Small intestine (tissue), 7 donors: ENCODE data around the gene TOR1A. TPM values are rescaled to one million over a fixed set of nuclear protein-coding genes. Genes with fewer than 3 reads are reported as not detected.
"Not testable (repeated sequence)": the region's sequence is repeated elsewhere in the genome, so short reads cannot be mapped to it uniquely, and the experiment has no call there.

ENCODE experiments used
- DNase-seq, 2 donors: peaks; one replicate each; pipeline versions ENCODE4 v3.0.0 to v3.0.0-alpha.2; 2013
- FAIRE-seq: peaks from 2 replicates; lab custom pipeline; 2012; peaks lifted over from hg19 to GRCh38; lab: Jason Lieb, UNC
- H3K27ac ChIP-seq, 3 donors: one replicate each; pipeline ENCODE4 v1.5.1; 2013; ENCODE audit warnings: low read length in 2 of 3, mild to moderate bottlenecking in 2 of 3, control low read depth in 1 of 3, inconsistent platforms in 1 of 3, low read depth in 1 of 3, moderate library complexity in 1 of 3
- H3K27me3 ChIP-seq, 3 donors: one replicate each; pipeline ENCODE4 v1.6.1; 2013; ENCODE audit warnings: low read length in 3 of 3, inconsistent platforms in 1 of 3; ENCODE audit not compliant: control insufficient read depth in 3 of 3, insufficient read depth in 3 of 3
- H3K36me3 ChIP-seq, 3 donors: one replicate each; pipeline ENCODE4 v1.6.1; 2013; ENCODE audit warnings: low read length in 3 of 3, inconsistent platforms in 1 of 3, low read depth in 1 of 3, mild to moderate bottlenecking in 1 of 3, moderate library complexity in 1 of 3; ENCODE audit not compliant: control insufficient read depth in 3 of 3, insufficient read depth in 2 of 3
- H3K4me1 ChIP-seq, 3 donors: one replicate each; pipeline ENCODE4 v1.6.1; 2013; ENCODE audit warnings: low read length in 2 of 3, inconsistent platforms in 1 of 3, low read depth in 1 of 3, mild to moderate bottlenecking in 1 of 3, moderate library complexity in 1 of 3; ENCODE audit not compliant: control insufficient read depth in 3 of 3, insufficient read depth in 2 of 3
- H3K4me3 ChIP-seq, 3 donors: one replicate each; pipeline ENCODE4 v1.5.1; 2013; ENCODE audit warnings: low read length in 3 of 3, control low read depth in 1 of 3, inconsistent platforms in 1 of 3, low read depth in 1 of 3, mild to moderate bottlenecking in 1 of 3, moderate library complexity in 1 of 3
- H3K9me3 ChIP-seq, 2 donors: one replicate each; pipeline ENCODE4 v1.6.1; 2013; ENCODE audit warnings: low read depth in 1 of 2, low read length in 1 of 2; ENCODE audit not compliant: control insufficient read depth in 2 of 2, insufficient read depth in 1 of 2
- WGBS, 3 donors: extraction: QIAGEN DNeasy Blood & Tissue Kit; methylation state at CpG; one replicate each; pipeline ENCODE4 v1.1.7; 2013; 5-methylcytosine and 5-hydroxymethylcytosine counted together
- polyA plus RNA-seq, 4 donors: library from polyadenylated mRNA; stranded (reverse) in 3 of 4; unstranded in 1 of 4; fragments of 200-250 nt in 3 of 4; fragments of 120-200 nt in 1 of 4; gene quantifications; one replicate each; pipeline versions ENCODE4 v1.2.1 to v1.2.3, GENCODE V29; 2013
- donor health status: healthy with polysubstance abuse.
- donor health status: control.
- donor health status: control.
- donor health status: Bipolar disorder and iron deficiency.
- donor health status: healthy.

Gene TOR1A
- polyA plus RNA-seq, 4 donors: 16.3 to 31.2 (median 23.1) TPM

GRCh38 chr9:129786481-129786880 is 37.5 kb downstream of the TOR1A start:
- H3K9me3 ChIP-seq: no peaks in the 10 kb centered on the region
- H3K4me1 ChIP-seq: no peaks in the 10 kb centered on the region
- H3K27ac ChIP-seq: no peak overlapping the region
- peaks cover 0 to 4% (median 2%) of the 10 kb centered on the region in 3 donors for H3K27me3 ChIP-seq
- FAIRE-seq (no peak), DNase-seq (no peak)
- 43 to 69% (median 54%) methylated on average over 10 of the region's 10 CpGs for WGBS, 3 donors
- no peaks in the 10 kb centered on the region for H3K36me3 ChIP-seq
- no peak overlapping the region for H3K4me3 ChIP-seq

GRCh38 chr9:129785866-129786265 is 38.1 kb downstream of the TOR1A start:
- WGBS, 3 donors: 88 to 100% (median 91%) methylated on average over 1 of the region's 1 CpG
- Histone ChIP-seq H3K4me3 (no peak overlapping the region), H3K9me3 (no peaks in the 10 kb centered on the region), H3K4me1 (no peaks in the 10 kb centered on the region), H3K27ac (no peak overlapping the region), H3K36me3 (no peaks in the 10 kb centered on the region), H3K27me3 (peaks cover 0 to 4% (median 2%) of the 10 kb centered on the region in 3 donors)
- DNase-seq (no peak), FAIRE-seq (no peak)

GRCh38 chr9:129784970-129785369 is 39.0 kb downstream of the TOR1A start:
- H3K27me3 ChIP-seq, FAIRE-seq, H3K9me3 ChIP-seq, H3K27ac ChIP-seq, H3K4me1 ChIP-seq, H3K36me3 ChIP-seq, H3K4me3 ChIP-seq, DNase-seq: not testable (repeated sequence)
- WGBS, 3 donors: 71 to 76% (median 72%) methylated on average over 11 of the region's 11 CpGs

GRCh38 chr9:129783516-129784361 is 40.2 kb downstream of the TOR1A start:
- peak; percentile 68 to 78 for DNase-seq
- WGBS, 3 donors: 29 to 35% (median 33%) methylated on average over 14 of the region's 14 CpGs
- H3K36me3 ChIP-seq: no peaks in the 10 kb centered on the region
- peaks cover 0 to 4% (median 2%) of the 10 kb centered on the region in 3 donors for H3K27me3 ChIP-seq
- no peak overlapping the region for H3K4me3 ChIP-seq
- no peak for FAIRE-seq
- H3K4me1 ChIP-seq: no peaks in the 10 kb centered on the region
- H3K9me3 ChIP-seq: peaks cover 0 to 2% of the 10 kb centered on the region in 2 donors
- no peak overlapping the region for H3K27ac ChIP-seq

- DNase-seq: no peak
- WGBS, 3 donors: 64 to 68% (median 65%) methylated on average over 5 of the region's 5 CpGs
- no peak for FAIRE-seq
Measured at GRCh38 chr9:129781981-129782380, 42.0 kb downstream of the TOR1A start.

GRCh38 chr9:129781131-129781530 is 42.8 kb downstream of the TOR1A start:
- no peak overlapping the region for H3K27ac ChIP-seq
- FAIRE-seq (no peak), DNase-seq (no peak)
- H3K27me3 ChIP-seq: peaks cover 0 to 5% (median 3%) of the 10 kb centered on the region in 3 donors
- H3K36me3 ChIP-seq: no peaks in the 10 kb centered on the region
- H3K4me1 ChIP-seq: peaks cover 0 to 5% (median 0%) of the 10 kb centered on the region in 3 donors
- 70 to 82% (median 76%) methylated on average over 8 of the region's 8 CpGs for WGBS, 3 donors
- H3K4me3 ChIP-seq: no peak overlapping the region
- peaks cover 0 to 2% of the 10 kb centered on the region in 2 donors for H3K9me3 ChIP-seq

More at GRCh38 chr9:129781981-129782380, 42.0 kb downstream of the TOR1A start:
- Histone ChIP-seq H3K36me3 (no peaks in the 10 kb centered on the region), H3K27me3 (peaks cover under 1 to 4% (median 3%) of the 10 kb centered on the region in 3 donors), H3K9me3 (peaks cover 0 to 2% of the 10 kb centered on the region in 2 donors), H3K27ac (no peak overlapping the region), H3K4me3 (no peak overlapping the region), H3K4me1 (peaks cover 0 to 1% (median 0%) of the 10 kb centered on the region in 3 donors)

- H3K27ac ChIP-seq: no peak overlapping the region
- peaks cover 0 to 5% (median 0%) of the 10 kb centered on the region in 3 donors for H3K4me1 ChIP-seq
- H3K27me3 ChIP-seq: peaks cover 0 to 5% (median 3%) of the 10 kb centered on the region in 3 donors
- H3K4me3 ChIP-seq: no peak overlapping the region
- FAIRE-seq (no peak), DNase-seq (no peak)
- WGBS, 3 donors: 88 to 96% (median 92%) methylated on average over 6 to 7 of the region's 7 CpGs
- H3K36me3 ChIP-seq: no peaks in the 10 kb centered on the region
- H3K9me3 ChIP-seq: peaks cover 0 to 2% of the 10 kb centered on the region in 2 donors
Measured at GRCh38 chr9:129779560-129780190, 44.3 kb downstream of the TOR1A start.

- Histone ChIP-seq H3K4me3 (no peak overlapping the region), H3K9me3 (peaks cover 0 to 2% of the 10 kb centered on the region in 2 donors), H3K27ac (no peak overlapping the region), H3K36me3 (no peaks in the 10 kb centered on the region), H3K27me3 (peaks cover 0 to 5% (median 3%) of the 10 kb centered on the region in 3 donors), H3K4me1 (peaks cover 0 to 5% (median 0%) of the 10 kb centered on the region in 3 donors)
- DNase-seq: no peak
- FAIRE-seq: no peak
- WGBS, 3 donors: 71 to 91% (median 77%) methylated on average over 3 of the region's 3 CpGs
Measured at GRCh38 chr9:129778469-129778868, 45.5 kb downstream of the TOR1A start.
